Ascending aorta (tissue), 2 donors: Measurements from ENCODE around the gene ATG14. TPM values are rescaled to one million over a fixed set of nuclear protein-coding genes. Genes with fewer than 3 reads are reported as not detected.

Experiments used
- DNase-seq, 2 donors: peaks; one replicate each; pipeline ENCODE4 v3.0.0-alpha.2; 2019; ENCODE audit warnings: low spot score in 2 of 2
- H3K27ac ChIP-seq, 2 donors: fragments of 200-600 bp; sonication (generic); one replicate each; pipeline ENCODE4 v1.5.1; 2016 to 2017; ENCODE audit warnings: mild to moderate bottlenecking in 1 of 2
- H3K27me3 ChIP-seq: fragments of 200-600 bp; sonication (generic); one replicate; pipeline ENCODE4 v1.5.1; 2017
- H3K36me3 ChIP-seq, 2 donors: fragments of 200-600 bp; sonication (generic); one replicate each; pipeline ENCODE4 v1.5.1; 2016
- H3K4me1 ChIP-seq, 2 donors: fragments of 200-600 bp; sonication (generic); one replicate each; pipeline ENCODE4 v1.5.1; 2016 to 2017; ENCODE audit warnings: mild to moderate bottlenecking in 1 of 2
- H3K4me3 ChIP-seq, 2 donors: fragments of 200-600 bp; sonication (generic); one replicate each; pipeline ENCODE4 v1.5.1; 2016 to 2017; ENCODE audit warnings: mild to moderate bottlenecking in 1 of 2
- H3K9me3 ChIP-seq, 2 donors: fragments of 200-600 bp; sonication (generic); one replicate each; pipeline ENCODE4 v1.5.1; 2016
- intact Hi-C: fragments of 100-400 bp; cut with DNase I; formaldehyde crosslinking; loops from one replicate; pipeline ENCODE4 v1.15.1; 2023
- total RNA-seq: library from RNA; depleted of rRNA; stranded (reverse); fragments of >200 nt; gene quantifications from one replicate; pipeline ENCODE4 v1.1.0, GENCODE V29; 2016
- TF ChIP-seq, protein P1 (sequence below), 3 experiments: fragments of 200-600 bp in 2 of 3; fragments of 450-650 bp in 1 of 3; sonication (generic) in 2 of 3; IDR thresholded peaks; one replicate each; pipeline ENCODE4 v1.5.1; 2016 to 2019; ENCODE audit warnings: antibody characterized with exemption in 3 of 3, mild to moderate bottlenecking in 1 of 3, moderate library complexity in 1 of 3

Gene ATG14
- total RNA-seq, 1 donor from 2014 or later, result 8.4 TPM

DNA sequence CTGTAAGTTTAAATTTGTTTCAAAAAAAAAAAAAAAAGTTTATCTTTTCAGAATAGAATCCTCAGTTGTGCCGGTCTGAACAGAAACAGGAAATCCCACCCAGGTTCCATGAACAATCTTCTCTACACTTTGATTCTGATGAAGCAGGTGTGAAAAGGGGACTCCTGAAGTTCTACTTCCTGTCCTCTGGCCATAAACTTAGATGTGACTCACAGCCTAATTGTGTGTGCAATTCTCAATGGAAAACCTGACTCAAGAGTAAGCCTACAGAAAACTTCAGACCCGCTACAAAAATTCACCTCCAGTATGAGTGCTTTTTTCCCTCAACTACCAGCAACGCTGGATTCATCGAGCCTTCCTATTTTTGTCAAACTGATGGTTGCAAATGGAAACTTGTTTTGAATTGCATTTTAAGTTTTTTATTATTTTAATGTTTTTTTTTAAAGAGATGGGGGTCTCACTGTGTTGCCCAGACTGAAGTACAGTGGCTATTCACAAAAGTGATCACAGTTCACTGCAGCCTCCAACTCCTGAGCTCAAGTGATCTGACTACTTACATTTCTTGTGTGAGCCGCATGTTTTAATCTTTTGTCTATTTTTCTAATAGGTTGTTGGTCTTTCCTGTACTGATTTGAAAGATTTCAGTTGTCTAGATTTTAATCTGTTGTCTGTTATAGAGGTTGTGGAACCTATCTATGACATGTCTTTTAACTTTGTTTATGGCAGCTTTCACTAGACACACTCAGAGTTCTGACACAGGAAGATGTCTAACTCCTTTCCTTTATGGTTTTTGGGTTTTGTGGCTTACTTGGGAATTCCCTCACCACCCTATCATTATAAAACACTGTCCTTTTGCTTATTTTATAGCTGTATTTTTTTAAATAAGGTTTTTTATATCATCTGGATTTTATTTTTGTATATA is 37.6 kb downstream of the ATG14 start:
- no peaks in the 10 kb centered on the region for H3K27me3 ChIP-seq
- H3K9me3 ChIP-seq, result no peaks in the 10 kb centered on the region
- DNase-seq, result no peak
- H3K4me1 ChIP-seq, result no peaks in the 10 kb centered on the region
- intact Hi-C loops, result no loop called here
- TF ChIP-seq, protein P1, sequence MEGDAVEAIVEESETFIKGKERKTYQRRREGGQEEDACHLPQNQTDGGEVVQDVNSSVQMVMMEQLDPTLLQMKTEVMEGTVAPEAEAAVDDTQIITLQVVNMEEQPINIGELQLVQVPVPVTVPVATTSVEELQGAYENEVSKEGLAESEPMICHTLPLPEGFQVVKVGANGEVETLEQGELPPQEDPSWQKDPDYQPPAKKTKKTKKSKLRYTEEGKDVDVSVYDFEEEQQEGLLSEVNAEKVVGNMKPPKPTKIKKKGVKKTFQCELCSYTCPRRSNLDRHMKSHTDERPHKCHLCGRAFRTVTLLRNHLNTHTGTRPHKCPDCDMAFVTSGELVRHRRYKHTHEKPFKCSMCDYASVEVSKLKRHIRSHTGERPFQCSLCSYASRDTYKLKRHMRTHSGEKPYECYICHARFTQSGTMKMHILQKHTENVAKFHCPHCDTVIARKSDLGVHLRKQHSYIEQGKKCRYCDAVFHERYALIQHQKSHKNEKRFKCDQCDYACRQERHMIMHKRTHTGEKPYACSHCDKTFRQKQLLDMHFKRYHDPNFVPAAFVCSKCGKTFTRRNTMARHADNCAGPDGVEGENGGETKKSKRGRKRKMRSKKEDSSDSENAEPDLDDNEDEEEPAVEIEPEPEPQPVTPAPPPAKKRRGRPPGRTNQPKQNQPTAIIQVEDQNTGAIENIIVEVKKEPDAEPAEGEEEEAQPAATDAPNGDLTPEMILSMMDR (IDR thresholded peaks at IDR 0.05), result no peak
- no peak overlapping the region for H3K4me3 ChIP-seq
- no peak overlapping the region for H3K27ac ChIP-seq
- peaks cover 23 to 67% of the 10 kb centered on the region in 2 donors for H3K36me3 ChIP-seq

DNA sequence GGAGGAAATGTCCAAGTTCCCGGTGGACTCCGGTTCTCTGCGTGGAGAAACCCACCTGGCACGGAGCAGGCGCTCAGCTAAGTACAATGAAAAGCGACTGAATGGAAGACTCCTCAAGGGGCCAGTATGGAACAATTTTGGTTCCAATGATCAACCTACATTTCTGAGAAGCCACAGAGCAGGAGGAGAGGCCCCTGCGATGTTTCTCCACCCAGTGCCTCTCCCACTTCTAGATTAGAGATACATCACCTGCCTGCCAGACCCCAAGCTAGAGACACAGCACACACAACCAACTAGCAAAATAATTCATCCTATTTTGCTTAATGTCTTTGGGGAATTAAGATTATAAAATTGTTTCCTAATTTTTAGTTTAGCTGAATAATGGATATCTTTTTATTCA is 38.8 kb downstream of the ATG14 start:
- Histone ChIP-seq H3K4me3 (no peak overlapping the region), H3K27me3 (no peaks in the 10 kb centered on the region), H3K27ac (no peak overlapping the region), H3K36me3 (peaks cover 19 to 76% of the 10 kb centered on the region in 2 donors), H3K9me3 (no peaks in the 10 kb centered on the region), H3K4me1 (no peaks in the 10 kb centered on the region)
- TF ChIP-seq, protein P1 (IDR thresholded peaks at IDR 0.05), result no peak
- intact Hi-C loops, result no loop called here
- DNase-seq, result no peak

DNA sequence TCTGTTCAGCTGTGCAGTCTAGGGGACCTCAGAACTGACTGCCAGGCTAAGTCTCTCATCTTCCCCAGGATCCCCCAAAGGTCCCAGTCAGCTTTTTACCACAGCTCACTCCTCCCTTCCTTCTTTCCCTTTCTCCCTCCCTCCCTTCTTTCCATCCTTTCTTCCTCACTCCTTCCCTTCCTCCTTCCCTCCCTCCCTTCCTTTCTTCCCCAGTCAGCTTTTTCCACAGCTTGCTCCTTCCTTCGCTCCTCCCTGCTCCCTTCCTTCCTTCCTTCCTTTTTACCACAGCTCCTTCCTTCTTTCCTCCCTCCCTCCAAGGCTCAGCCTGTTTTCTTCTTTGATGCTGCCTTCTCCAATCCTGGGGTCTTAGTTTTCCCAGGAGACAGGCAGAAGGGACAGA is 39.2 kb downstream of the ATG14 start:
- Histone ChIP-seq H3K36me3 (peaks cover 22 to 77% of the 10 kb centered on the region in 2 donors), H3K9me3 (no peaks in the 10 kb centered on the region), H3K4me3 (no peak overlapping the region), H3K4me1 (no peaks in the 10 kb centered on the region), H3K27me3 (no peaks in the 10 kb centered on the region), H3K27ac (no peak overlapping the region)
- TF ChIP-seq, protein P1 (IDR thresholded peaks at IDR 0.05), result no peak
- intact Hi-C loops, result no loop called here
- DNase-seq, result no peak

DNA sequence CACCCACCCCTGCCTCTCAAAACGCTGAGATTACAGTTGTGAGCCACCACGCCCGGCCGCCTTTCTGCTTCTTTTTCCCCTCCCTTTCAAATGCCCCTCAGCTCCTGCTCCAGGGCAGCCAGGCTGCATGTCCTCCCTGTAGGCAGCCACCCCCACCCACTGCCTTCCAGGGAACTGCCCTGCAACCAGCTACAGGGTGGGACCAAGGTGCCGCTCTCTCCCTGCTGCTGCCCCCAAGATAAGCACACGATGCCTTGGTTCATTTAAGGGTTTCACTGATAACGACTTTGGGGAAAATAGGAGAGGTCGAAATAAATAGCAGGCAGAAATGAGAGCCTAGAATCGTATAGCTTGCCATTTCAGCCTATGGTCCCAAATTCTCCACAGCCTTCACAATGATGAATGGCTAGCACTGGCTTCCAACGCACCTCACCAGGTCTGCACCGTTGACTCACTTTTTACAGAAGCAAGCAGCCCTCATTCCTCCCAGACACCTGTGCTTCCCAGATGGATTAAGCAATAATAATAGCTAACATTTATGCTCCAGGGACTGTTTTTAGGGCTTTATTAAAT is 40.7 kb downstream of the ATG14 start:
- Histone ChIP-seq H3K4me3 (no peak overlapping the region), H3K27me3 (no peaks in the 10 kb centered on the region), H3K27ac (no peak overlapping the region), H3K36me3 (peaks cover 18 to 65% of the 10 kb centered on the region in 2 donors), H3K9me3 (no peaks in the 10 kb centered on the region), H3K4me1 (no peaks in the 10 kb centered on the region)
- TF ChIP-seq, protein P1 (IDR thresholded peaks at IDR 0.05), result no peak
- DNase-seq, result no peak
- intact Hi-C loops, result no loop called here

DNA sequence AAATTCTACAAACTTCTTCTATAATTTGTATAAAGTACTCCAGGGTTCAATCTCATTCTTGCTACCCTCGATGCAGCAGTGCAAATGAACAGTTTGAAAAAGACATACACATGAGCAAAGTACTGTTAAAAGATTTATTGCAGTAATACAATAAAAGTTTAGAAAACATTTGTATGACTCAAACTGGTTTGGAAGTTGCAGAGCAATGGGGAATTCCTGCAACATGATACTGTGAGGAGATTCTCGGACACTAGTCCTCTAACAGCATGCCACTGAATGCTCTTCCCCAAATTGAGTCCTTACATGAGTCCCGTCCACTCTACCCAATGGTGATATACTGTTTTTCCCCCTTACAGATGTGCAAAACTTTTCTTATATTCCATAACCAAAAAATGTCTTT is 45.4 kb downstream of the ATG14 start:
- Histone ChIP-seq H3K9me3 (no peaks in the 10 kb centered on the region), H3K4me3 (no peak overlapping the region), H3K27me3 (no peaks in the 10 kb centered on the region), H3K27ac (no peak overlapping the region), H3K36me3 (peaks cover 20 to 44% of the 10 kb centered on the region in 2 donors), H3K4me1 (no peaks in the 10 kb centered on the region)
- intact Hi-C loops, result no loop called here
- DNase-seq, result no peak
- TF ChIP-seq, protein P1 (IDR thresholded peaks at IDR 0.05), result no peak
